ENCODE measurements around the gene NPTXR. TPM values are rescaled to one million over a fixed set of nuclear protein-coding genes. Genes with fewer than 3 reads are reported as not detected.

Gene NPTXR
- polyA plus RNA-seq, 1 of the 3 experiments (the other 2 are of a cell fraction) = 1.2 TPM

DNA sequence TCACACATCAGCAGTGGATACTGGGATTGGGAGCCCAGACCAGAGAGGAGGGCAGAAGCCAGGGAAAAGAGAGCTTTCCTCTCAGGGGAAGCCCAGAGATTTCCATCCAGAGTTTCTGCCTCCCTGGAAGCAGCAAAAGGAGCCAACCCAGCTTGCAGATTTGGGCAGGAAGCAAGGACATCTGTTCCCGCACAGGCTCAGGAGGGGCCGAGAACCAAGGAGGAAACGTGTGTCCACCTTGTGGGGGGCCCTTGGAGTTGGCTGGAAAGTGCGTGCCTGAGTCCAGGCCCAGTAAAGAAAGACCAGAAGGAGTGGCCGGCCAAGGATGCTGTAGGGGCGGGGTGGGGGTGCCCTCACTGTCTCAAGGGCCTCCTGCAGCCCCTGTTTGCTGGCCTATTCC is 6.0 kb upstream of the NPTXR start:
- TF ChIP-seq, protein P1, sequence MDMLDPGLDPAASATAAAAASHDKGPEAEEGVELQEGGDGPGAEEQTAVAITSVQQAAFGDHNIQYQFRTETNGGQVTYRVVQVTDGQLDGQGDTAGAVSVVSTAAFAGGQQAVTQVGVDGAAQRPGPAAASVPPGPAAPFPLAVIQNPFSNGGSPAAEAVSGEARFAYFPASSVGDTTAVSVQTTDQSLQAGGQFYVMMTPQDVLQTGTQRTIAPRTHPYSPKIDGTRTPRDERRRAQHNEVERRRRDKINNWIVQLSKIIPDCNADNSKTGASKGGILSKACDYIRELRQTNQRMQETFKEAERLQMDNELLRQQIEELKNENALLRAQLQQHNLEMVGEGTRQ (IDR thresholded peaks at IDR 0.05; ENCODE audit: borderline replicate concordance, low read depth, low read length) = no peak
- no peaks in the 10 kb centered on the region for H3F3A ChIP-seq (replicated peaks; ENCODE audit: insufficient read depth)
- peaks cover 0 to 3% of the 10 kb centered on the region in 2 experiments; a peak in 2 of 4 replicates for H3K4me1 ChIP-seq (ENCODE audit: control insufficient read depth in 1 of 2, insufficient read depth in 2 of 2, low read depth in 1 of 2, low read length in 1 of 2)
- no CpG with 5 or more reads among the region's 6 CpGs for WGBS (ENCODE audit: low lambda C conversion rate)
- POLR2A ChIA-PET = no interaction called here
- no peaks in the 10 kb centered on the region for H3K79me2 ChIP-seq (ENCODE audit: insufficient read depth)
- no peaks in the 10 kb centered on the region for H3K9me2 ChIP-seq
- H3K27me3 ChIP-seq (ENCODE audit: insufficient read depth) = no peaks in the 10 kb centered on the region
- no peak overlapping the region for H3K4me3 ChIP-seq (ENCODE audit: low read depth in 2 of 2, low read length in 1 of 2)
- H2AFZ ChIP-seq (ENCODE audit: low read depth) = no peak overlapping the region
- CTCF ChIA-PET = interaction anchor here (1.1 kb wide), 1 partner anchor 81 kb away, joined by 5 read pairs; no protein-coding TSS in a partner anchor
- no peak overlapping the region for H3K27ac ChIP-seq (ENCODE audit: low read depth in 2 of 2, low read length in 1 of 2)
- H3K4me2 ChIP-seq = no peak overlapping the region
- no peaks in the 10 kb centered on the region for H3K36me3 ChIP-seq (replicated peaks in 1 of 2; ENCODE audit: control insufficient read depth in 1 of 2, insufficient read depth in 2 of 2, low read length in 1 of 2)
- H3K9me3 ChIP-seq = no peaks in the 10 kb centered on the region
- no peak for DNase-seq
- no peak overlapping the region for H3K9ac ChIP-seq
- H4K20me1 ChIP-seq (ENCODE audit: insufficient read depth) = no peaks in the 10 kb centered on the region

DNA sequence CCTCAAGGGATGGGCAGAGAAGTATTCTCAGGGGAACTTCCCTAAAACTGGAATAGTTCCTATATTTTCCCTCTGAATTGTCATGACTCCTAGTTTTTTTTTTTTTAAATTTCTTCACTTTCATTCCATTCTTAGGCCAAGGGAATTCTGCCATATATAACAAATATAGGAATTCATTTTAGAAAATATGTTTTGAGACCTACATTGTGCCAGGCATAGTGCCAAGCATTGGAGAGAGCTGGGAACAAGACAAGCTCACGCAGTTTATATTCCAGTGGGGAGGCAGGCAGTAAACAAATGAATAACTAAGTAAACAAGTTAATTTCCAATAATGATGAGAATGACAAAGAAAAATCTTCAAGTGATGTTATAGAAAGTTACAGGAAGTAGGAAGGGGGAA is 2.6 kb upstream of the NPTXR start:
- Histone ChIP-seq H3K27ac (ENCODE audit: low read depth in 2 of 2, low read length in 1 of 2) (no peak overlapping the region), H3K79me2 (ENCODE audit: insufficient read depth) (no peaks in the 10 kb centered on the region), H3K27me3 (ENCODE audit: insufficient read depth) (no peaks in the 10 kb centered on the region), H2AFZ (ENCODE audit: low read depth) (no peak overlapping the region), H3K4me3 (ENCODE audit: low read depth in 2 of 2, low read length in 1 of 2) (no peak overlapping the region), H3K9me3 (no peaks in the 10 kb centered on the region), H3K9me2 (no peaks in the 10 kb centered on the region), H3K9ac (no peak overlapping the region), H3K36me3 (replicated peaks in 1 of 2; ENCODE audit: control insufficient read depth in 1 of 2, insufficient read depth in 2 of 2, low read length in 1 of 2) (no peaks in the 10 kb centered on the region), H3K4me2 (no peak overlapping the region), H3K4me1 (ENCODE audit: control insufficient read depth in 1 of 2, insufficient read depth in 2 of 2, low read depth in 1 of 2, low read length in 1 of 2) (peaks cover 0 to under 1% of the 10 kb centered on the region in 2 experiments; a peak in 2 of 4 replicates), H4K20me1 (ENCODE audit: insufficient read depth) (no peaks in the 10 kb centered on the region), H3F3A (replicated peaks; ENCODE audit: insufficient read depth) (no peaks in the 10 kb centered on the region)
- TF ChIP-seq POLR2AphosphoS5 (IDR thresholded peaks at IDR 0.05; ENCODE audit: low read depth, low read length) (no peak), JUND (IDR thresholded peaks at IDR 0.05) (no peak), SIN3A (IDR thresholded peaks at IDR 0.05; ENCODE audit: borderline replicate concordance, low read depth, low read length) (no peak), RCOR1 (IDR thresholded peaks at IDR 0.05; ENCODE audit: low read length) (no peak), GABPA (IDR thresholded peaks at IDR 0.05; ENCODE audit: low read depth) (no peak), TAF1 (IDR thresholded peaks at IDR 0.05; ENCODE audit: borderline replicate concordance, low read depth, low read length) (no peak), TEAD4 (IDR thresholded peaks at IDR 0.05; ENCODE audit: borderline replicate concordance, insufficient read depth) (no peak)
- POLR2A ChIA-PET = no interaction called here
- CTCF ChIA-PET = interaction anchor here (2.0 kb wide), 1 partner anchor 77 kb away, joined by 6 read pairs; no protein-coding TSS in a partner anchor
- 85% methylated on average over 1 of the region's 1 CpG for WGBS (ENCODE audit: low lambda C conversion rate)
- DNase-seq = no peak

DNA sequence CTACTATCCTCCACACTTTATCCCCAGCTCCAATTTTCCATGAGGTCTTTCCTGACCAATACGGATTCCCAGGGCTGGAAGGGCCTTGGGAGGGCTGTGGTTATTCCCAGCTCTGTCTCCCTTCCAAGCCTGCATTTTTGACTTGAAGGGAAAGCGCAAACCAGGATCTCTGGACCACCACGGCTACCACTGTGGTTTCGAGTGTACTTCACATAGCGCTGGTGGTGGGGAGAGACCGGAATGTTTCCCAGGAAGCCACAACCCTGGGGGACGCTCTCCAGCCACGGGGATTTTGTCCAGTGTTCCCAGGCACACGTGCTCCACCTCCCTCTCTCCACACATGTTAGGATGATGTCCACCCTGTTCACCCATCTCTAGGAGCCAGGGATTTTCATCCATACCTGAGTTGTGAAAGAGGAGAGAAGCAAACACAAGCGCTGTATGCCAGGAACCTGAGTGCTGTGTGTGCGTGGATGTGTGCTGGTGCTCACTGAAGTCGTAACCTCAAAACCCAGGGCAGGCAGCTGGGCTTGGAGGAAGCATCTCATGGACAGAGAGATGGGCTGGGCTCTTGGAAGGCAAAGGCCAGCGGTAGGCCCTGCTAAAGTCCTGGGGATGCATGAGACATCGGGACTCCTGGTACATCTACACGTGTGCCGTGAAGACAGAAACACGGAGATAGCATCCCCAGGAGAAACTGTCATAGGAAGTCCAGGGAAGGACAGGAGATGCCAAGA is 1.3 kb upstream of the NPTXR start:
- H3K4me3 ChIP-seq (ENCODE audit: low read depth in 2 of 2, low read length in 1 of 2) = no peak overlapping the region
- ChIA-PET CTCF (interaction anchor here (1.3 to 2.6 kb wide), 3 partner anchors 8 to 77 kb away, joined by 3 to 25 read pairs (median 6); no protein-coding TSS in a partner anchor), POLR2A (no interaction called here)
- no peak for DNase-seq
- no peak overlapping the region for H3K4me2 ChIP-seq
- no peaks in the 10 kb centered on the region for H3K27me3 ChIP-seq (ENCODE audit: insufficient read depth)
- no peaks in the 10 kb centered on the region for H3K79me2 ChIP-seq (ENCODE audit: insufficient read depth)
- no peaks in the 10 kb centered on the region for H3K36me3 ChIP-seq (replicated peaks in 1 of 2; ENCODE audit: control insufficient read depth in 1 of 2, insufficient read depth in 2 of 2, low read length in 1 of 2)
- H3K4me1 ChIP-seq (ENCODE audit: control insufficient read depth in 1 of 2, insufficient read depth in 2 of 2, low read depth in 1 of 2, low read length in 1 of 2) = no peaks in the 10 kb centered on the region; a peak in 1 of 4 replicates
- H4K20me1 ChIP-seq (ENCODE audit: insufficient read depth) = no peaks in the 10 kb centered on the region
- H3K27ac ChIP-seq (ENCODE audit: low read depth in 2 of 2, low read length in 1 of 2) = no peak overlapping the region
- no peak for TF ChIP-seq SIN3A (IDR thresholded peaks at IDR 0.05; ENCODE audit: borderline replicate concordance, low read depth, low read length)
- TF ChIP-seq NRF1 (IDR thresholded peaks at IDR 0.05; ENCODE audit: low read depth, low read length) = no peak
- TF ChIP-seq FOSL2 (IDR thresholded peaks at IDR 0.05; ENCODE audit: borderline replicate concordance, low read depth) = no peak
- no peak for TF ChIP-seq JUND (IDR thresholded peaks at IDR 0.05)
- no peaks in the 10 kb centered on the region for H3F3A ChIP-seq (replicated peaks; ENCODE audit: insufficient read depth)
- H3K9me3 ChIP-seq = no peaks in the 10 kb centered on the region
- H3K9me2 ChIP-seq = no peaks in the 10 kb centered on the region
- WGBS (ENCODE audit: low lambda C conversion rate) = 91% methylated on average over 5 of the region's 17 CpGs
- H2AFZ ChIP-seq (ENCODE audit: low read depth) = no peak overlapping the region
- no peak overlapping the region for H3K9ac ChIP-seq

Data from SK-N-SH (cell line).